PFSK-1 (cell line): ENCODE measurements around the gene AGFG2.

Source experiments
- FOXP2 ChIP-seq: optimal IDR thresholded peaks from 2 replicates; pipeline ENCODE3; 2011; ENCODE audit warnings: borderline replicate concordance, control low read depth, inconsistent platforms; ENCODE audit not compliant: insufficient read depth; ENCODE audit errors: extremely low read length, extremely low read depth
- POLR2AphosphoS5 ChIP-seq: IDR thresholded peaks from 2 replicates; pipeline ENCODE4 v1.6.1; 2012; ENCODE audit warnings: low read depth, mild to moderate bottlenecking, control low read depth, low read length, moderate library complexity
- REST ChIP-seq, 2 experiments: IDR thresholded peaks; 2 replicates each; pipeline versions ENCODE4 v1.6.1 to v1.8.0; 2011 to 2012; ENCODE audit warnings: low read depth in 2 of 2, low read length in 2 of 2, control low read depth in 1 of 2, inconsistent platforms in 1 of 2, mild to moderate bottlenecking in 1 of 2, moderate library complexity in 1 of 2; ENCODE audit not compliant: insufficient read depth in 1 of 2
- SIN3A ChIP-seq: IDR thresholded peaks from 2 replicates; pipeline ENCODE4 v1.6.1; 2012; ENCODE audit warnings: mild to moderate bottlenecking, low read length, moderate library complexity, borderline replicate concordance; ENCODE audit not compliant: insufficient read depth
- TAF1 ChIP-seq: IDR thresholded peaks from 2 replicates; pipeline ENCODE4 v1.6.1; 2012; ENCODE audit warnings: low read length, control low read depth, borderline replicate concordance; ENCODE audit not compliant: insufficient read depth

AGFG2 gene

DNA sequence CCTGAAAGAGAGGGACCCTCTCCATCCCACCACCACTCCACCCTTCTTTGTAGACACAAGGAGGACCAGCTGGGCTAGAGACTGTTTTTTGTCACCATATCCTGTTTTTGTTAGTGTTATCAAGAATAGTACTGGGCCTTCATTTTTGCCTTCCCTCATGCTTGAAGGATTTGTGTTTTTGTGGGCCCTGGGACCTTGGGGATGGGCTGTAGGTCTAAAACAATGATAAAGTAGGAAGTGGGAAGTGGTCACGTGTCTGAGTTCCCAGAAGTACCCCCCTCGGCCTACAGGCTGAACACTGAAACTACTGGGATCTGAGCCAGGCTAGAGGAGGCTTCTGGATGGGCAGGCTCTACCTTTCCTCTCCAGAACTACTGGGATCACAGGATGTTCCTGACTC lies 8.9 kb downstream of the AGFG2 start:
- TF ChIP-seq POLR2AphosphoS5 (no peak), SIN3A (no peak), REST (IDR thresholded peaks at IDR 0.05; ENCODE audit: insufficient read depth in 1 of 2, low read depth in 2 of 2, low read length in 2 of 2) (no peak), FOXP2 (no peak)

- TF ChIP-seq TAF1 (no peak), FOXP2 (no peak), REST (IDR thresholded peaks at IDR 0.05; ENCODE audit: insufficient read depth in 1 of 2, low read depth in 2 of 2, low read length in 2 of 2) (no peak)
Observed at GRCh38 chr7:100552532-100552931, 13.5 kb downstream of the AGFG2 start.

- no peak for TF ChIP-seq POLR2AphosphoS5
- TF ChIP-seq FOXP2, result no peak
- TF ChIP-seq TAF1, result no peak
- no peak for TF ChIP-seq SIN3A
- TF ChIP-seq REST (IDR thresholded peaks at IDR 0.05; ENCODE audit: insufficient read depth in 1 of 2, low read depth in 2 of 2, low read length in 2 of 2), result no peak
Observed at GRCh38 chr7:100553032-100553431, 14.0 kb downstream of the AGFG2 start.

GRCh38 chr7:100555701-100556100 lies 16.7 kb downstream of the AGFG2 start:
- TF ChIP-seq SIN3A, result no peak
- no peak for TF ChIP-seq REST (IDR thresholded peaks at IDR 0.05; ENCODE audit: insufficient read depth in 1 of 2, low read depth in 2 of 2, low read length in 2 of 2)
- no peak for TF ChIP-seq POLR2AphosphoS5
- no peak for TF ChIP-seq FOXP2
- TF ChIP-seq TAF1, result no peak

GRCh38 chr7:100556541-100556940 lies 17.5 kb downstream of the AGFG2 start:
- TF ChIP-seq FOXP2 (no peak), POLR2AphosphoS5 (no peak), SIN3A (no peak), REST (IDR thresholded peaks at IDR 0.05; ENCODE audit: insufficient read depth in 1 of 2, low read depth in 2 of 2, low read length in 2 of 2) (no peak), TAF1 (no peak)
